ENCODE results near the gene PWWP2A.
A peak's percentile ranks its signal among the peaks of the same experiment; 100 is the strongest.

The PWWP2A gene

GRCh38 chr5:160084144-160084543 lies 35.1 kb downstream of the PWWP2A start:
- Histone ChIP-seq H2BK5ac (ENCODE audit: low read depth, low read length, poor library complexity, severe bottlenecking) (no peak overlapping the region), H2AFZ (ENCODE audit: low read depth, low read length) (no peak overlapping the region), H4K8ac (ENCODE audit: low read length) (no peak overlapping the region), H3K4me1 (ENCODE audit: control insufficient read depth, insufficient read depth, low read depth, low read length) (peaks cover 7% of the 10 kb centered on the region), H3K27me3 (ENCODE audit: control insufficient read depth in 1 of 2, insufficient read depth in 1 of 2, low read length in 2 of 2) (peaks cover 0 to 4% of the 10 kb centered on the region in 2 experiments), H3K9ac (ENCODE audit: low read length) (no peak overlapping the region), H3K27ac (ENCODE audit: low read length, poor library complexity, severe bottlenecking) (no peak overlapping the region), H3K36me3 (ENCODE audit: control insufficient read depth in 1 of 2, insufficient read depth in 2 of 2, low read depth in 1 of 2, low read length in 2 of 2) (peaks cover 0 to 4% of the 10 kb centered on the region in 2 experiments), H3K14ac (ENCODE audit: low read length in 2 of 2) (no peak overlapping the region), H4K91ac (ENCODE audit: low read length) (no peak overlapping the region), H3K9me3 (ENCODE audit: control insufficient read depth, low read length) (no peaks in the 10 kb centered on the region), H2BK12ac (ENCODE audit: low read length in 2 of 2) (no peak overlapping the region), H3K4me3 (ENCODE audit: insufficient read depth in 1 of 2, low read depth in 1 of 2, low read length in 2 of 2) (no peak overlapping the region), H3K4me2 (ENCODE audit: low read length, poor library complexity, severe bottlenecking) (no peak overlapping the region), H3K18ac (ENCODE audit: low read depth in 1 of 2, low read length in 2 of 2) (no peak overlapping the region), H3K4ac (ENCODE audit: low read depth in 1 of 2, low read length in 2 of 2) (no peak overlapping the region), H3K23ac (ENCODE audit: low read length in 2 of 2) (no peak overlapping the region), H2BK120ac (ENCODE audit: low read depth, low read length) (no peak overlapping the region), H2AK5ac (ENCODE audit: low read length, severe bottlenecking) (peak overlapping the region; percentile 94), H3K79me1 (replicated peaks; ENCODE audit: low read length, poor library complexity, severe bottlenecking) (peaks cover 6% of the 10 kb centered on the region), H2BK15ac (ENCODE audit: low read depth, poor library complexity, severe bottlenecking) (no peak overlapping the region)
- WGBS: 100% methylated on average over 1 of the region's 1 CpG
- no peak for DNase-seq

DNA sequence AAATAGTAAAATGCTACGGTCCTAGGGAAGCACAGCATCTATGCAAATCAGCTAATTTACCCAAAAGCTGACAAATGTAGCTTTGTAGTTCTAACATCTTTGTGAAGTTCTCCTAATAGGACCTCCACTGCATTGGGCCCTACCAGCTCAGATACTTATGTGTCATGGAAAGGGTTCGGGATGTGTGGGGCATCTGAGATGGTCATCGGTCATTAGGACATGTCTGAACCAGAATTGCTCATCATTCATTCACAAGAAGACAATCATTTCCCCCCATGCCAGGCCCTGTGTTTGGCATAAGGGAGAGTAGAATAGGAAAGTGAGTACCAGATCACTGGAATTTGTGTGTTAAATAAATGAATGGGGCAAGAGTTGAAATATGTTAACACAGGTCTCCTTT lies 35.7 kb downstream of the PWWP2A start:
- Histone ChIP-seq H3K9me3 (ENCODE audit: control insufficient read depth, low read length) (no peaks in the 10 kb centered on the region), H2BK12ac (ENCODE audit: low read length in 2 of 2) (no peak overlapping the region), H2AFZ (ENCODE audit: low read depth, low read length) (no peak overlapping the region), H2BK120ac (ENCODE audit: low read depth, low read length) (no peak overlapping the region), H3K4me1 (ENCODE audit: control insufficient read depth, insufficient read depth, low read depth, low read length) (peaks cover 7% of the 10 kb centered on the region), H3K14ac (ENCODE audit: low read length in 2 of 2) (no peak overlapping the region), H2BK15ac (ENCODE audit: low read depth, poor library complexity, severe bottlenecking) (no peak overlapping the region), H3K79me1 (replicated peaks; ENCODE audit: low read length, poor library complexity, severe bottlenecking) (peaks cover 10% of the 10 kb centered on the region), H4K91ac (ENCODE audit: low read length) (no peak overlapping the region), H3K27ac (ENCODE audit: low read length, poor library complexity, severe bottlenecking) (peak overlapping the region; percentile 66), H3K27me3 (ENCODE audit: control insufficient read depth in 1 of 2, insufficient read depth in 1 of 2, low read length in 2 of 2) (peaks cover 0 to 6% of the 10 kb centered on the region in 2 experiments), H4K8ac (ENCODE audit: low read length) (no peak overlapping the region), H3K4ac (ENCODE audit: low read depth in 1 of 2, low read length in 2 of 2) (no peak overlapping the region), H3K4me3 (ENCODE audit: insufficient read depth in 1 of 2, low read depth in 1 of 2, low read length in 2 of 2) (no peak overlapping the region), H3K36me3 (ENCODE audit: control insufficient read depth in 1 of 2, insufficient read depth in 2 of 2, low read depth in 1 of 2, low read length in 2 of 2) (peaks cover 2 to 11% of the 10 kb centered on the region in 2 experiments), H3K23ac (ENCODE audit: low read length in 2 of 2) (no peak overlapping the region), H2BK5ac (ENCODE audit: low read depth, low read length, poor library complexity, severe bottlenecking) (no peak overlapping the region), H2AK5ac (ENCODE audit: low read length, severe bottlenecking) (no peak overlapping the region), H3K4me2 (ENCODE audit: low read length, poor library complexity, severe bottlenecking) (peak overlapping the region; percentile 2), H3K9ac (ENCODE audit: low read length) (no peak overlapping the region), H3K18ac (ENCODE audit: low read depth in 1 of 2, low read length in 2 of 2) (peak overlapping the region in 1 of 2 experiments; percentile 3)
- 23% methylated on average over 1 of the region's 3 CpGs for WGBS
- DNase-seq: peak; percentile 53

DNA sequence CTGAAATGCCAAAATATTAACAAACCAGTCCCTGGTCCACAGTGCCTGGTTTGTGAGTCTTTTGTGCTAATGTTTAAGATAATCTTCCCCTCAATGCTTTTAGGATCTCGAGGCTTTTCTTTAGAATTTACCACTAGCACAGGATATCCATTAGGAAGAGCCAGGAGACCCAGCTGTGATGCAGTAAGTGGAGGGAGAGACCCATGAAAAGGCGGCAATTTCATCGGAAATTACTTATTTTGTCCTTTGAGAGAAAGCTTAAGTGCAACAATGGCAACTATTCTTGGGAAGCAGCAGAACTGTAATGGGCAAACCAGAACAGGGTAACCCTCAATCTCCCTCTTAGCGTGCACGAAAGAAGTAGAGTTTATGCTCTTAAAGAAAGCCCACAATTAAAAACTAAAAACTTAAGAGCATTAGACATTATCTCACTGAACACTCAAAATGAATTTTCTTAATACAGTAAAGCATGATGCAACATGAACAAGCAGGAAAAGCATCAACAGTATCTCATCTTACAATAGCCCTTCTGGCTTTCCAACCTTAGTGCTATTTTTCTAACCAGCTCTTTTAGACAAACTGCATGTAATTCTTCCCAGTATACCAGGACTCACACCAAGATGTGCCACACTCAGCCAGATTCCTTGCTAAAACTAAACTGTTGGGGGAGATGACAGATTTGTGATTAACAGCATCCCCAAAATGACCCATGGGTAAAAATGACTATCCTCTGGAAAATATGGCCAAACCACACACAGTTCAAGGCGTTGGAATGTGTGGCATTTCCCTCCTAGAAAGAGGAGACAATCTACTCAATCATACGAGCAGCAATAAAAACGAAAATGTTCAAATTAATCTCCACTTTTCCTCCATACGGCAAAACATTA lies 36.4 kb downstream of the PWWP2A start:
- Histone ChIP-seq H2BK120ac (ENCODE audit: low read depth, low read length) (peak overlapping the region; percentile 11), H2BK15ac (ENCODE audit: low read depth, poor library complexity, severe bottlenecking) (no peak overlapping the region), H3K36me3 (ENCODE audit: control insufficient read depth in 1 of 2, insufficient read depth in 2 of 2, low read depth in 1 of 2, low read length in 2 of 2) (peaks cover 3 to 17% of the 10 kb centered on the region in 2 experiments), H4K8ac (ENCODE audit: low read length) (no peak overlapping the region), H3K4me2 (ENCODE audit: low read length, poor library complexity, severe bottlenecking) (peak overlapping the region; percentile 2), H3K14ac (ENCODE audit: low read length in 2 of 2) (no peak overlapping the region), H3K4me3 (ENCODE audit: insufficient read depth in 1 of 2, low read depth in 1 of 2, low read length in 2 of 2) (no peak overlapping the region), H3K9ac (ENCODE audit: low read length) (no peak overlapping the region), H2BK12ac (ENCODE audit: low read length in 2 of 2) (no peak overlapping the region), H2BK5ac (ENCODE audit: low read depth, low read length, poor library complexity, severe bottlenecking) (no peak overlapping the region), H3K23ac (ENCODE audit: low read length in 2 of 2) (no peak overlapping the region), H3K4me1 (ENCODE audit: control insufficient read depth, insufficient read depth, low read depth, low read length) (peaks cover 7% of the 10 kb centered on the region), H3K18ac (ENCODE audit: low read depth in 1 of 2, low read length in 2 of 2) (peak overlapping the region in 1 of 2 experiments; percentile 16), H4K91ac (ENCODE audit: low read length) (no peak overlapping the region), H3K27me3 (ENCODE audit: control insufficient read depth in 1 of 2, insufficient read depth in 1 of 2, low read length in 2 of 2) (peaks cover 0 to 9% of the 10 kb centered on the region in 2 experiments), H3K79me1 (replicated peaks; ENCODE audit: low read length, poor library complexity, severe bottlenecking) (peaks cover 12% of the 10 kb centered on the region), H3K9me3 (ENCODE audit: control insufficient read depth, low read length) (no peaks in the 10 kb centered on the region), H3K27ac (ENCODE audit: low read length, poor library complexity, severe bottlenecking) (peak overlapping the region; percentile 66), H3K4ac (ENCODE audit: low read depth in 1 of 2, low read length in 2 of 2) (peak overlapping the region in 1 of 2 experiments; percentile 67), H2AK5ac (ENCODE audit: low read length, severe bottlenecking) (peak overlapping the region; percentile 89), H2AFZ (ENCODE audit: low read depth, low read length) (no peak overlapping the region)
- 51% methylated on average over 8 of the region's 9 CpGs for WGBS
- peak; percentile 67 for DNase-seq

GRCh38 chr5:160081495-160081894 lies 37.8 kb downstream of the PWWP2A start:
- Histone ChIP-seq H3K79me1 (replicated peaks; ENCODE audit: low read length, poor library complexity, severe bottlenecking) (peaks cover 12% of the 10 kb centered on the region), H4K91ac (ENCODE audit: low read length) (no peak overlapping the region), H3K14ac (ENCODE audit: low read length in 2 of 2) (no peak overlapping the region), H2BK15ac (ENCODE audit: low read depth, poor library complexity, severe bottlenecking) (no peak overlapping the region), H2BK12ac (ENCODE audit: low read length in 2 of 2) (no peak overlapping the region), H3K23ac (ENCODE audit: low read length in 2 of 2) (no peak overlapping the region), H3K4me3 (ENCODE audit: insufficient read depth in 1 of 2, low read depth in 1 of 2, low read length in 2 of 2) (no peak overlapping the region), H3K4ac (ENCODE audit: low read depth in 1 of 2, low read length in 2 of 2) (no peak overlapping the region), H3K27ac (ENCODE audit: low read length, poor library complexity, severe bottlenecking) (no peak overlapping the region), H2BK120ac (ENCODE audit: low read depth, low read length) (no peak overlapping the region), H3K36me3 (ENCODE audit: control insufficient read depth in 1 of 2, insufficient read depth in 2 of 2, low read depth in 1 of 2, low read length in 2 of 2) (peaks cover 3 to 27% of the 10 kb centered on the region in 2 experiments), H3K9me3 (ENCODE audit: control insufficient read depth, low read length) (no peaks in the 10 kb centered on the region), H2AK5ac (ENCODE audit: low read length, severe bottlenecking) (no peak overlapping the region), H3K27me3 (ENCODE audit: control insufficient read depth in 1 of 2, insufficient read depth in 1 of 2, low read length in 2 of 2) (peaks cover 0 to 9% of the 10 kb centered on the region in 2 experiments), H3K18ac (ENCODE audit: low read depth in 1 of 2, low read length in 2 of 2) (no peak overlapping the region), H2BK5ac (ENCODE audit: low read depth, low read length, poor library complexity, severe bottlenecking) (no peak overlapping the region), H3K9ac (ENCODE audit: low read length) (no peak overlapping the region), H3K4me1 (ENCODE audit: control insufficient read depth, insufficient read depth, low read depth, low read length) (peaks cover 4% of the 10 kb centered on the region), H3K4me2 (ENCODE audit: low read length, poor library complexity, severe bottlenecking) (no peak overlapping the region), H2AFZ (ENCODE audit: low read depth, low read length) (no peak overlapping the region), H4K8ac (ENCODE audit: low read length) (no peak overlapping the region)
- WGBS: 75% methylated on average over 1 of the region's 3 CpGs
- DNase-seq: no peak

Data from mesenchymal stem cell (in vitro differentiated cells and primary cell).